SK-N-SH treated with all-trans-retinoic acid at 6 μM for 48 hours (cell line): ENCODE results near the gene ZNF503.

Experiments
- ATAC-seq: fragments of 200-7000 bp; cut with Tn5 transposase; 3 replicates; pipeline ENCODE4 v1.9.1; 2020; ENCODE audit warnings: mild to moderate bottlenecking, moderate library complexity
- ARNTL ChIP-seq: fragments of 450-650 bp; formaldehyde crosslinking; IDR thresholded peaks from 2 replicates; pipeline ENCODE4 v1.5.0; 2020; ENCODE audit warnings: low read depth, mild to moderate bottlenecking, moderate library complexity, borderline replicate concordance
- BACH2 ChIP-seq: fragments of 250-450 bp; sonication (Bioruptor Pico); IDR thresholded peaks from 2 replicates; pipeline ENCODE4 v1.9.0; 2021; ENCODE audit warnings: mild to moderate bottlenecking, borderline replicate concordance
- CSDC2 ChIP-seq: fragments of 250-450 bp; sonication (Bioruptor Pico); IDR thresholded peaks from 2 replicates; pipeline ENCODE4 v1.5.0; 2020; ENCODE audit warnings: mild to moderate bottlenecking, moderate library complexity
- ESRRG ChIP-seq: fragments of 250-450 bp; sonication (Bioruptor Pico); IDR thresholded peaks from 2 replicates; pipeline ENCODE4 v1.6.1; 2021; ENCODE audit warnings: mild to moderate bottlenecking
- GLIS3 ChIP-seq: fragments of 250-450 bp; sonication (Bioruptor Pico); IDR thresholded peaks from 2 replicates; pipeline ENCODE4 v1.5.0; 2020; ENCODE audit warnings: mild to moderate bottlenecking, moderate library complexity
- ISL1 ChIP-seq: fragments of 250-450 bp; sonication (Bioruptor Pico); IDR thresholded peaks from 2 replicates; pipeline ENCODE4 v2.1.2; 2022; ENCODE audit warnings: mild to moderate bottlenecking, moderate library complexity
- OSR1 ChIP-seq: fragments of 250-450 bp; sonication (Bioruptor Pico); IDR thresholded peaks from 2 replicates; pipeline ENCODE4 v1.8.0; 2022; ENCODE audit warnings: moderate library complexity, mild to moderate bottlenecking, inconsistent platforms
- PPARA ChIP-seq: fragments of 250-450 bp; sonication (Bioruptor Pico); IDR thresholded peaks from 2 replicates; pipeline ENCODE4 v1.5.0; 2020; ENCODE audit warnings: mild to moderate bottlenecking, borderline replicate concordance
- RARB ChIP-seq: fragments of 250-450 bp; sonication (Bioruptor Pico); IDR thresholded peaks from 2 replicates; pipeline ENCODE4 v1.8.0; 2021; ENCODE audit warnings: mild to moderate bottlenecking, moderate library complexity
- SNAI2 ChIP-seq: fragments of 250-450 bp; sonication (Bioruptor Pico); IDR thresholded peaks from 2 replicates; pipeline ENCODE4 v1.5.0; 2020; ENCODE audit warnings: mild to moderate bottlenecking, moderate library complexity
- TCF4 ChIP-seq: fragments of 250-450 bp; sonication (Bioruptor Pico); IDR thresholded peaks from 2 replicates; pipeline ENCODE4 v1.8.0; 2021; ENCODE audit warnings: mild to moderate bottlenecking, moderate library complexity, borderline replicate concordance
- TOX ChIP-seq: fragments of 250-450 bp; sonication (Bioruptor Pico); IDR thresholded peaks from 2 replicates; pipeline ENCODE4 v1.8.0; 2021; ENCODE audit warnings: mild to moderate bottlenecking, moderate library complexity, borderline replicate concordance
- ZFP3 ChIP-seq: fragments of 250-450 bp; sonication (Bioruptor Pico); IDR thresholded peaks from 2 replicates; pipeline ENCODE4 v1.5.0; 2020; ENCODE audit warnings: mild to moderate bottlenecking, moderate library complexity
- ZFP30 ChIP-seq: fragments of 450-650 bp; formaldehyde crosslinking; IDR thresholded peaks from 2 replicates; pipeline ENCODE4 v1.5.0; 2022; ENCODE audit warnings: mild to moderate bottlenecking, moderate library complexity
- ZNF565 ChIP-seq: fragments of 450-650 bp; formaldehyde crosslinking; conservative IDR thresholded peaks from 2 replicates; pipeline ENCODE4 v1.5.0; 2020; ENCODE audit warnings: low read depth, mild to moderate bottlenecking, moderate library complexity
- ZNF8 ChIP-seq: fragments of 450-650 bp; formaldehyde crosslinking; IDR thresholded peaks from 2 replicates; pipeline ENCODE4 v1.5.0; 2020; ENCODE audit warnings: mild to moderate bottlenecking, moderate library complexity
- TF ChIP-seq, protein P1 (sequence below): fragments of 250-450 bp; sonication (Bioruptor Pico); IDR thresholded peaks from 2 replicates; pipeline ENCODE4 v1.5.1; 2020; ENCODE audit warnings: low read depth, mild to moderate bottlenecking, moderate library complexity
- TF ChIP-seq, protein P2 (sequence below): fragments of 250-450 bp; sonication (Bioruptor Pico); IDR thresholded peaks from 2 replicates; pipeline ENCODE4 v1.5.1; 2021; ENCODE audit warnings: mild to moderate bottlenecking, moderate library complexity
- TF ChIP-seq, protein P3 (sequence below): fragments of 250-450 bp; sonication (Bioruptor Pico); IDR thresholded peaks from 2 replicates; pipeline ENCODE4 v1.8.0; 2021; ENCODE audit warnings: low read depth, mild to moderate bottlenecking, moderate library complexity, borderline replicate concordance
- TF ChIP-seq, protein P4 (sequence below): fragments of 250-450 bp; sonication (Bioruptor Pico); IDR thresholded peaks from 2 replicates; pipeline ENCODE4 v1.5.0; 2020; ENCODE audit warnings: mild to moderate bottlenecking, moderate library complexity

Gene ZNF503

DNA sequence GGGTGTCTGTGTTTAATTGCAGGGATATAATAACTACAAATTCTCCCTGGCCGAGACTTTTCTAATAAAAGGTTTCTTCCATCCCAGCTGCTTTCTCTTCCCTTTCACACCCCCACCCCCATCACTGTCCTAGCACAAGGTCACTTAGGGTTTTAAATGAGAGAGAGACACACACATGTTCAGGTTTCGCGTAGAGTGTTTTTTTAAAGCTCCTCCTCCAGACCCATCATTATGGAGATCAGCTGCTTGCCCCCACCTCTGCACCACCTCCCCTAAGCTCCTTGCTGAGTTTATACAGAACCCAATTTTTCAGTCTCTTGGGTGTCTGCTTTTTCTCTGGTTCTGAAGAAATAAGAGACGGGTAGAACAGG is 48.5 kb upstream of the ZNF503 start:
- no peak for ATAC-seq
- TF ChIP-seq ZNF565 (CRISPR knock-in tag) (no peak), PPARA (no peak), ZNF8 (CRISPR knock-in tag) (no peak), ZFP3 (CRISPR knock-in tag) (no peak), BACH2 (CRISPR knock-in tag) (no peak), SNAI2 (no peak), TOX (CRISPR knock-in tag) (no peak), GLIS3 (CRISPR knock-in tag) (no peak), ARNTL (CRISPR knock-in tag) (no peak), RARB (no peak), ISL1 (CRISPR knock-in tag) (no peak), OSR1 (no peak), ZFP30 (CRISPR knock-in tag) (no peak), ESRRG (no peak)
- TF ChIP-seq, protein P1, sequence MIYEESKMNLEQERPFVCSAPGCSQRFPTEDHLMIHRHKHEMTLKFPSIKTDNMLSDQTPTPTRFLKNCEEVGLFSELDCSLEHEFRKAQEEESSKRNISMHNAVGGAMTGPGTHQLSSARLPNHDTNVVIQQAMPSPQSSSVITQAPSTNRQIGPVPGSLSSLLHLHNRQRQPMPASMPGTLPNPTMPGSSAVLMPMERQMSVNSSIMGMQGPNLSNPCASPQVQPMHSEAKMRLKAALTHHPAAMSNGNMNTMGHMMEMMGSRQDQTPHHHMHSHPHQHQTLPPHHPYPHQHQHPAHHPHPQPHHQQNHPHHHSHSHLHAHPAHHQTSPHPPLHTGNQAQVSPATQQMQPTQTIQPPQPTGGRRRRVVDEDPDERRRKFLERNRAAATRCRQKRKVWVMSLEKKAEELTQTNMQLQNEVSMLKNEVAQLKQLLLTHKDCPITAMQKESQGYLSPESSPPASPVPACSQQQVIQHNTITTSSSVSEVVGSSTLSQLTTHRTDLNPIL (CRISPR knock-in tag): no peak
- TF ChIP-seq, protein P2, sequence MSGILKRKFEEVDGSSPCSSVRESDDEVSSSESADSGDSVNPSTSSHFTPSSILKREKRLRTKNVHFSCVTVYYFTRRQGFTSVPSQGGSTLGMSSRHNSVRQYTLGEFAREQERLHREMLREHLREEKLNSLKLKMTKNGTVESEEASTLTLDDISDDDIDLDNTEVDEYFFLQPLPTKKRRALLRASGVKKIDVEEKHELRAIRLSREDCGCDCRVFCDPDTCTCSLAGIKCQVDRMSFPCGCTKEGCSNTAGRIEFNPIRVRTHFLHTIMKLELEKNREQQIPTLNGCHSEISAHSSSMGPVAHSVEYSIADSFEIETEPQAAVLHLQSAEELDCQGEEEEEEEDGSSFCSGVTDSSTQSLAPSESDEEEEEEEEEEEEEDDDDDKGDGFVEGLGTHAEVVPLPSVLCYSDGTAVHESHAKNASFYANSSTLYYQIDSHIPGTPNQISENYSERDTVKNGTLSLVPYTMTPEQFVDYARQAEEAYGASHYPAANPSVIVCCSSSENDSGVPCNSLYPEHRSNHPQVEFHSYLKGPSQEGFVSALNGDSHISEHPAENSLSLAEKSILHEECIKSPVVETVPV (CRISPR knock-in tag): no peak
- TF ChIP-seq, protein P3, sequence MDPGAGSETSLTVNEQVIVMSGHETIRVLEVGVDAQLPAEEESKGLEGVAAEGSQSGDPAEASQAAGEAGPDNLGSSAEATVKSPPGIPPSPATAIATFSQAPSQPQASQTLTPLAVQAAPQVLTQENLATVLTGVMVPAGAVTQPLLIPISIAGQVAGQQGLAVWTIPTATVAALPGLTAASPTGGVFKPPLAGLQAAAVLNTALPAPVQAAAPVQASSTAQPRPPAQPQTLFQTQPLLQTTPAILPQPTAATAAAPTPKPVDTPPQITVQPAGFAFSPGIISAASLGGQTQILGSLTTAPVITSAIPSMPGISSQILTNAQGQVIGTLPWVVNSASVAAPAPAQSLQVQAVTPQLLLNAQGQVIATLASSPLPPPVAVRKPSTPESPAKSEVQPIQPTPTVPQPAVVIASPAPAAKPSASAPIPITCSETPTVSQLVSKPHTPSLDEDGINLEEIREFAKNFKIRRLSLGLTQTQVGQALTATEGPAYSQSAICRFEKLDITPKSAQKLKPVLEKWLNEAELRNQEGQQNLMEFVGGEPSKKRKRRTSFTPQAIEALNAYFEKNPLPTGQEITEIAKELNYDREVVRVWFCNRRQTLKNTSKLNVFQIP (CRISPR knock-in tag): no peak
- TF ChIP-seq, protein P4, sequence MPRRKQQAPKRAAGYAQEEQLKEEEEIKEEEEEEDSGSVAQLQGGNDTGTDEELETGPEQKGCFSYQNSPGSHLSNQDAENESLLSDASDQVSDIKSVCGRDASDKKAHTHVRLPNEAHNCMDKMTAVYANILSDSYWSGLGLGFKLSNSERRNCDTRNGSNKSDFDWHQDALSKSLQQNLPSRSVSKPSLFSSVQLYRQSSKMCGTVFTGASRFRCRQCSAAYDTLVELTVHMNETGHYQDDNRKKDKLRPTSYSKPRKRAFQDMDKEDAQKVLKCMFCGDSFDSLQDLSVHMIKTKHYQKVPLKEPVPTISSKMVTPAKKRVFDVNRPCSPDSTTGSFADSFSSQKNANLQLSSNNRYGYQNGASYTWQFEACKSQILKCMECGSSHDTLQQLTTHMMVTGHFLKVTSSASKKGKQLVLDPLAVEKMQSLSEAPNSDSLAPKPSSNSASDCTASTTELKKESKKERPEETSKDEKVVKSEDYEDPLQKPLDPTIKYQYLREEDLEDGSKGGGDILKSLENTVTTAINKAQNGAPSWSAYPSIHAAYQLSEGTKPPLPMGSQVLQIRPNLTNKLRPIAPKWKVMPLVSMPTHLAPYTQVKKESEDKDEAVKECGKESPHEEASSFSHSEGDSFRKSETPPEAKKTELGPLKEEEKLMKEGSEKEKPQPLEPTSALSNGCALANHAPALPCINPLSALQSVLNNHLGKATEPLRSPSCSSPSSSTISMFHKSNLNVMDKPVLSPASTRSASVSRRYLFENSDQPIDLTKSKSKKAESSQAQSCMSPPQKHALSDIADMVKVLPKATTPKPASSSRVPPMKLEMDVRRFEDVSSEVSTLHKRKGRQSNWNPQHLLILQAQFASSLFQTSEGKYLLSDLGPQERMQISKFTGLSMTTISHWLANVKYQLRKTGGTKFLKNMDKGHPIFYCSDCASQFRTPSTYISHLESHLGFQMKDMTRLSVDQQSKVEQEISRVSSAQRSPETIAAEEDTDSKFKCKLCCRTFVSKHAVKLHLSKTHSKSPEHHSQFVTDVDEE (CRISPR knock-in tag): no peak
- TF ChIP-seq, all 23 proteins: peak for 0

DNA sequence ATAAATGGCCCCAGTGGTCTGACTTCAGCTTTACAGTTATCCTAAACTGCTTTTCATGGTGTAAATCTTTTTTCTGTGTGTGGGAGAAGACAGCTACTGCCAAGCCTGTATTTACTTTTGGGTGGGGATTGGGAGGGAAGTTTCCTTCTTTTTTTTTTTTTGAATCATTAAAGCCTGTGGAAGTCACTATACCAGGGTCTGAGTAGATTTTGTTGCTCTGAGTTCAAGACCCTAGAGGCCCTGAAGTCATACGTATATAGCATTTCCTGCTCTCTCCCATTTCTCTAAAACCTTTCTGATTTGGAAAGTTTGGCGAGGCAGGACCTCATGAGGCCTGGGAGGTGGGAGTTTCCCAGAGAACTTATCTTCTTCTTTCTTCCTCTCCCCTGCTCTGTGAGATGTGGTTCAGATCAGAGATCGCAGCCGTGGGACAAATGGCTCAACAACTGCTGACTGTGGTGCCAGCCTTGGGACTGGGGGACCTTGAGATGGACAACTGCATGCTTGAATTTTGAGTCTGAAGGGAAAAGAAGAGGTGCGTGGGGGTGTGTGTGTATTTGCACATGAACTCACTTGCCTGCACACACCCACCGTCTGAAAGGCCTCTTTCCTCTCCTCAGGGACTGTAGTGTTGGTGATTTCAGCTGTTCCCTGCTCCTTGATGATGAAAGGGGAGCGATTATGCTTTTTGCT is 48.0 kb upstream of the ZNF503 start:
- no peak for TF ChIP-seq ESRRG
- no peak for TF ChIP-seq CSDC2 (CRISPR knock-in tag)
- no peak for TF ChIP-seq ZFP30 (CRISPR knock-in tag)
- TF ChIP-seq, protein P1 (CRISPR knock-in tag): no peak
- no peak for TF ChIP-seq RARB
- TF ChIP-seq ISL1 (CRISPR knock-in tag): no peak
- no peak for TF ChIP-seq TCF4
- no peak for TF ChIP-seq PPARA
- TF ChIP-seq ARNTL (CRISPR knock-in tag): no peak
- no peak for TF ChIP-seq SNAI2
- no peak for TF ChIP-seq ZNF565 (CRISPR knock-in tag)
- no peak for TF ChIP-seq TOX (CRISPR knock-in tag)
- TF ChIP-seq GLIS3 (CRISPR knock-in tag): no peak
- TF ChIP-seq, protein P4 (CRISPR knock-in tag): no peak
- no peak for ATAC-seq
